ENCODE results near the gene SFXN3.

The SFXN3 gene

DNA sequence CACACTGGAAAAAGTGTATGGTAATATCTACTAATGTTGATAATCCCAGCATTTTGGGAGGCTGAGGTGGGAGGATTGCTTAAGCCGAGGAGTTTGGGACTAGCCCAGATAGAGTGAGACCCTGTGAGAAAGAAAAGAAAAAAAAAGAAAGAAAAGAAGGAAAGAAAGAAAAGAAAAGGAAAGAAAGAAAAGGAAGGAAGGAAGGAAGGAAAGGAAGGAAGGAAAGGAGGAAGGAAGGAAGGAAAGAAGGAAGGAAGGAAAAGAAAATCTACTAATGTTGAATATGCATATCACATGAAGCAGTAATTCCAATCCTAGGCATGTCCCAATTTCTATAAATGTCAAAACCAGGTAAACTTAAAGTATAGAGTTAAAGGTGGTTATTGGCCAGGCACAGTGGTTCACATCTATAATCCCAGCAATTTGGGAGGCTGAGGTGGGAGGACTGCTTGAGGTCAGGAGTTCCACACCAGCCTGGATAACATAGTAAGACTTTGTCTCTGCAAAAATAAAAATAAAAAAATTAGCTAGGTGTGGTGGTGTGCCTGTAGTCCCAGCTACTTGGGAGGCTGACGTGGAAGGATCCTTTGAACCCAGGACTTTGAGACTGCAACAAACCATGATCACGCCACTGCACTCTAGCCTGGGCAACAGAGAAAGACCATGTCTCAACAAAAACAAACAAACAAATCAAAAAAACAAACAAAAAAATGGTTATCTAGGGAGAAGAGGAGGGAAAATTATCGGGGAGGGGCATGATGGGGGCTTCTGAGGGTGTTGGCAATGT is 25.5 kb downstream of the SFXN3 start:
- DNase-seq (ENCODE audit: low read depth), result no peak

DNA sequence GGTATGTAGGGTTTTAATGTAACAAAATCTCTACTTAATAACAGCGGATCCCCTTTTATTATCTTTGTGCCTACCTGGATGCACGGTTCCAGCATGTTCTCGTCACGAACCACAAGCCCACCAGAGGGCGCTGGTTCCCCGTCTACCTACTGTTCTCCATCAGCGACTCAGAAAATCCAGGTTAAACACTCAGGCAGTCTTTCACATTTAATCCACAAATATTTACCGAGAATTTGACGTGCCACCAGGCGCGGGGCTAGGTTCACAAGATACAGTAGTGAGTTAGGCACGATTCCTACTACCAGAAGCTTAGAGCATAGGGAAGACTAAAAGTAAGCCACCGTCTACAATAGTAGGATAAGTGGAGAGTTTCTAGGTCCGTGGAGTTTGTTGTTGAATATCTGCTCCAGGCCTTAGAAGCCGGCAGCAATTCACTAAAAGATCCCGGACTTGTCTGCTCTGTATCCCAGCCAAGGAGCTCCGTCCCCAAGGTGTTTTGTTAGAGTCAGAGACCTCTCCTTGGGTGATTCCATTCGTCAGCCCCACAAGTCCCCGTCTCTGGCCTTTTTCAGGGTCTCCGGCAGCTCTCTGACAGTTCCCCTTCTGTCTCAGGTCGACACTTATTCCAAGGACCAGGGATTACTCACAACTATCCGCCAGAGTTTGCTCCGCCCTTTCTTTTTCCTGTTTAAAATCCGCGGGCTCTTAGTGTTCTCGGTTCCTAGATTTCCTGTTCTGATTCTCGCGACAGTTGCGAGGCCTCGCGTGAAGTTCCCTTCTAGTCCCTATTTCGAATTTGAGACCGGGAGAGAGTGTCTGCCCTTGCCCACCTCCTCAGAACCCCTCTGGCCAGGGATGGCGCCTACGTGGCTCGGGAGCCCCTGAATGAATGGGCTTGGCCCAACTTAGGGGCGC is 29.3 kb downstream of the SFXN3 start:
- DNase-seq (ENCODE audit: low read depth), result peak; percentile 81

DNA sequence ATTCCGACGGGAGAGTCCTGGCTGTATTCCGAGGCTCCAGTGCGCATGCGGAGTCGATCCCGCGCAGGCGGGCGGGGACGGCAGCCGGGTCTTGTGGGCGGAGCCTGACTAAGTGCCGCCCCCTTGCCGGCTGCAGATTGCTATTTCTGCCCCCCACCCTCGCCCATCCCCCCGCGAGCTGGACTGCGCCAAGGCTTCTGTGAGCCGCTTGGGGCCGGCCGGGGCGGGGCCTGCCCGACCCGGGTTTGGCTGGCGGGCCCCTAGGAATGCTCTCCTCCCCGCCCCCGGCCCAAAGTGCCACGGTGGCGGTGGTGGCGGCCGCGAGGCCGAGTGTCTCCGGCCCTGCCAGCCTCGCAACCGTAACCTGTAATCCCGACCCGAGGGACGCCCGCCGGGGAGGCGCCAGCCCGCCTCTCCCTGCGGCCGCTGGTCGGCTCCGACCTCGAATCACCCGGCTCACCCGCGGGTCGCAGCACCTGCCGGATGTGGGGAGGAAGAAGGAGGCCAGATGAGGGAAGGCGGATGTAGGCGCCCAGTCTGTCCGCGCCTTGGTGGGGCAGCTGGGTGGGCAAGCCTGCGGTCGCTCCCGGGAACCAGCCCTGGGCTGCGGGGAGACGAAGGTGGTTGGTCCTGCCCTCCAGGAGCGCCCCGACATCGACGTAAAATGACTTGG is 30.1 kb downstream of the SFXN3 start:
- peak; percentile 82 for DNase-seq (ENCODE audit: low read depth)

DNA sequence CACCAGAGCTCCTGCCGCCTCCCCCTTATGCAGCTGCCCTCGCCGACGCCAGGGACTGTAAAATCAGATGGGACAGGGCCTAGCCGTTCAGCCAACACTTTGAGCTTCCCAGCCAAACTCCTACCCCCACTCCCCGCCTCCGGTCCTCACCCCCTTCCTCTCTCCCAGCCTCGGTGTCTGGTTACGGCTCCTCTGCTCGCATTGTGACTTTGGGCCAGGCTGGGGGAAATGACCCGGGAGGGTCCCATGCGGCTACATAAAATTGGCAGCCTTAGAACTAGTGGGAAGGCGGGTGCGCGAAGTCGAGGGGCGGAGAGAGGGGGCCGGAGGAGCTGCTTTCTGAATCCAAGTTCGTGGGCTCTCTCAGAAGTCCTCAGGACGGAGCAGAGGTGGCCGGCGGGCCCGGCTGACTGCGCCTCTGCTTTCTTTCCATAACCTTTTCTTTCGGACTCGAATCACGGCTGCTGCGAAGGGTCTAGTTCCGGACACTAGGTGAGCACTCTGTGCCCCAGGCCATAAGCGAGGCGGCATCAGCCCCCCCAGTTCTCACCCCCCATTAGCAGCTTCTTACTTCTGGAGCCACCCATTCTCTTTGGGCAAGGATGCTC is 30.7 kb downstream of the SFXN3 start, which contains the start of gene KAZALD1:
TSS of gene KAZALD1 (plus strand) at position 366 of the 608 bp plus-strand sequence. CDS start 604 bp downstream, outside the sequence.
- no peak for DNase-seq (ENCODE audit: low read depth)

DNA sequence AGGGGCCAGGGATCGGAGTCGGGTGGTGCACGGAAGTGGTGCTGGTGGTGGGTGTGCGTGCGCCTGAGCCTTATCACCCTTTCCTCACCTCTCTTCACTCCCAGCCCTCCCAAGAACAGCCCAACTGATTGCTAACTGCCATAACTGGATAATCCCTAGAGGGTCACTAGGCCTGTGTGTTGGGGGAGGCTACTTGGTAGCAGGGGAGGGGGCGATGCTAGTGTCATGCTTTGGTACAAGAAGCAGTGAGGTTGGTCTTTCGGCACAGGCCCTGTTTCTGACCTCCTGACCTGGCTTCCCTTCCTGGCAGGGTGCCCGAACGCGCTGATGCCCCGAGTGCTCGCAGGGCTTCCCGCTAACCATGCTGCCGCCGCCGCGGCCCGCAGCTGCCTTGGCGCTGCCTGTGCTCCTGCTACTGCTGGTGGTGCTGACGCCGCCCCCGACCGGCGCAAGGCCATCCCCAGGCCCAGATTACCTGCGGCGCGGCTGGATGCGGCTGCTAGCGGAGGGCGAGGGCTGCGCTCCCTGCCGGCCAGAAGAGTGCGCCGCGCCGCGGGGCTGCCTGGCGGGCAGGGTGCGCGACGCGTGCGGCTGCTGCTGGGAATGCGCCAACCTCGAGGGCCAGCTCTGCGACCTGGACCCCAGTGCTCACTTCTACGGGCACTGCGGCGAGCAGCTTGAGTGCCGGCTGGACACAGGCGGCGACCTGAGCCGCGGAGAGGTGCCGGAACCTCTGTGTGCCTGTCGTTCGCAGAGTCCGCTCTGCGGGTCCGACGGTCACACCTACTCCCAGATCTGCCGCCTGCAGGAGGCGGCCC is 31.4 kb downstream of the SFXN3 start:
- peak; percentile 43 for DNase-seq (ENCODE audit: low read depth)

DNA sequence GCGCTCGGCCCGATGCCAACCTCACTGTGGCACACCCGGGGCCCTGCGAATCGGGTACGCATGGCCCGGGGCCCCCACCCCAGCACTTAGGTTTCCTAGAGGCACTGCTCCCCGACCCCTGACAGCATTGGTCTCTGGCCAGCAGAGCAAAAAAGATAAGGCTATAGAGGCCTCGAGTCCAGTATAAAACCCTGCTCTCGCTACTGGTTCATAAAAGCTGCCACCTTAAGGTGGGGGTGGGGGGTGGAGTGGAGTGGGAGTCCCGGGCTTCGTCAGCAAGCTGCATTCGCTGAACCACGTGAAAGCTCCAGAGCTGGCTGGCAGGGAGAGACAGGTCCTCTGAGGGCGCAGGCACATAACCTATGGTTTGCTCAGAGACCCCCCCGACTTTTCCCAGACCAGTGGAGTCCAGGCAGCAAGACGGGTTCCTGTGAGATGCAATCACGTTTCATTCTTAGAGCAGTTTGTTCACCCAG is 32.1 kb downstream of the SFXN3 start:
- DNase-seq (ENCODE audit: low read depth), result no peak

DNA sequence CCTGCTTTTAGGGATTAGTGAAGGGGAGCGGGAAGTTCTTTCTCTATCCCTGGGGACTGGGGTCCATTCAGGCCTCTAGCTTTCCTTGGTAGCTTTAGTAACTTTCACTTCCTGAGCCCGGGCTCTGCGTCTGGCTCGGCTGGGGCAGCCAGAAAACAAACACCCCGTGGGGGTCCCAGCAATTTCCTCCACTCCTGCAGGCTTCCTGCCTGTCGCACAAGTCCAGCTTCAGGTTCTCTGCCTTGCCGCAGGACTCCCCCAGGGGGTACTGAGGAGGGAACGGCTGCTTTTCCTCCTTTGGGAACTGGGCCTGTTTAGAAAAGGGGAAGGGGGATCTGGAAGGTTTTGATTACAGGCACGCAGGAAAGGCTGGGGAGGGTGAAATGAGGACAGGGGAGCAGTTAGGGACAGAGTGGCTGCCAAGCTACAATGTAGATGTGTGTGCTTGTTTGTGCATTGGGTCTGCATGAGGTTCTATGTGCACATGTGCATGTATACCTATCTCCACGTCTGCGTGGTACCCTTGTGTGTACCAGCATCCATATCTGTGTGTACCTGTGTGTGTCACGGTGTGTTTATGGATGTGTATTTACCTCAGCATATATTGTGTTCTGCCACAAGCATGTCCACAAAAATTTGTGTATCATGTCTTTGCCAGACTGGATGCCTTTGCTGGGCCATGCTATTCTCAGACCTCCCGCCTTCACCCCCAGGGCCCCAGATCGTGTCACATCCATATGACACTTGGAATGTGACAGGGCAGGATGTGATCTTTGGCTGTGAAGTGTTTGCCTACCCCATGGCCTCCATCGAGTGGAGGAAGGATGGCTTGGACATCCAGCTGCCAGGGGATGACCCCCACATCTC is 32.7 kb downstream of the SFXN3 start:
- DNase-seq (ENCODE audit: low read depth), result no peak

DNA sequence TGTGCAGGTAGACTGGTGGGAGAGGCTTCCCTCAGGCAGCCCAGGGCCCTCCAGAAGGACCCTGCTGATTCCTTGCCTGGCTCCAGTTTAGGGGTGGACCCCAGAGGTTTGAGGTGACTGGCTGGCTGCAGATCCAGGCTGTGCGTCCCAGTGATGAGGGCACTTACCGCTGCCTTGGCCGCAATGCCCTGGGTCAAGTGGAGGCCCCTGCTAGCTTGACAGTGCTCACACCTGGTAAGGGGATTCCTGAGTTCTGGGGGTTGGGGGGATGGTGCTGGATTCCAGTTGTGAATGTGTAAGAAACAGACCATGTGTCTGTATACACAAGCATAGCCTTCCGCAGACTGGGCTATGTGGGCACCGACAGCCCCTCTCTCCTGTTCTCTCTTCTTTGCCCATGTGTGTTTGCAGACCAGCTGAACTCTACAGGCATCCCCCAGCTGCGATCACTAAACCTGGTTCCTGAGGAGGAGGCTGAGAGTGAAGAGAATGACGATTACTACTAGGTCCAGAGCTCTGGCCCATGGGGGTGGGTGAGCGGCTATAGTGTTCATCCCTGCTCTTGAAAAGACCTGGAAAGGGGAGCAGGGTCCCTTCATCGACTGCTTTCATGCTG is 33.5 kb downstream of the SFXN3 start:
- DNase-seq (ENCODE audit: low read depth), result no peak

DNA sequence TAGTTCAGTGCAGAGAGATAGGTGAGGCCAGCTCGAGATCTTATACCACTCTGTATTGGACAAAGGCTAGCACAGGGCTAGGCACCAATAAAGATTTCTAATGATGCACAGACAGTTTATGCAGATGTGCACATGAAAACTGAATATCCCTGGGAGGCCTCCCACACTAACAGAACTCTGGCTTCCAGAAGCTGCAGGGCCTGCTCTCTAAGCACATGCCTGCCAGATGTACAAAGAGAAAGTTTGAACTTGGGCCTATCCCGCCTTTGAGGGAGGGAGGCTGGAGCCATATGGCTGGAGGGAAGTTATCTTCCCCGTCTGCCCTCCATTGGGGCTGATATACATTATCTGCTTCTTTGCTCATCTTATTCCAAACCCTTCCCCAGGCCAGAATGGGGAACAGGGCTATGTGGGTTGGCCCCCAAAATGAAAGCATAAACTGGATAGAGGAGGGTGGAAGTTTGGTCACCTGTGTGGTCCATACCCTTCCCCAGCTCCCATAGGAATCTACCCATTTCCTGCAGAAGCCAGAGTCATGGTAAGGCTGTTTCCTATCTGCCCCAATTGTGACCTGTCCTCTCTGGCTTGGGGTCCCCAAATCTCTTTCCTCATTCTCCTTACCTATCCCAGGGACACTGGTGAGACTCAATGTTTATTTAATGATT is 34.6 kb downstream of the SFXN3 start:
- no peak for DNase-seq (ENCODE audit: low read depth)

DNA sequence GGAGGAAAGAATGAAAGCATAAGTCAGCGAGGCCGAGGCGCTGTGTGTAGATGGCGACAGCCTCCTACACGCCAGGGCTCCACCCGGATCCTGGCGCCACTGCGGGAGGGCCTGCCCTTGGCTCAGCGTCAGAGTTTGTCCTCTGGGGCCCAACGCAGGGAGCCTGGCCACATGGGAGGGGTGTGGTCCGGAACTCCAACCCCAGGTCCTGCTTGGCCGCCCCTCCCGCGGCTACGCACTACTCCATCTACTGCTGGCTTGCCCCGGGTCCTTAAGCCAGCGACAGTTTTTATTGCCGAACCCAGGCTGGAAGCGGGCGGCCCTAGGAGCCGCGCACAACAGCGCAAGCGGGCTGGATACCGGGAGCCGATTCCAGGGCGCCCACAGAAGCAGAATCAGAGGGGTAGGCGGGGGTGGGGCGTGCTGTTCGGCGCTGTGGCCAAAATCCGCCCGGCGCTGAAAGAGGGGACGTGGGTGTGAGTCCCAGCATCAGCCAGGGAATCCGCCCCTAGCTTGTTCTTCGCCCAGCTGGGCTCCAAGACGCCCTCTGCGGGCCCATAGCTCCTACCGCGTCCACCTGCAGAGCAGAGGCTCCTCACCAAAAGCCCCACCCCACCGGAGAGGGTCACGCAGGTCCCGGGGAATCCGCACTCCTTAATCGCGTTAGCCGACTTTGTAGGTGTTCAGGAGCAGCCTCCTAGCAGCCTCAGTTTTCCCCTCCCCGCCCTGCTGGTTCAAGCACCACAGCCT is 35.3 kb downstream of the SFXN3 start:
- peak; percentile 19 for DNase-seq (ENCODE audit: low read depth)

DNA sequence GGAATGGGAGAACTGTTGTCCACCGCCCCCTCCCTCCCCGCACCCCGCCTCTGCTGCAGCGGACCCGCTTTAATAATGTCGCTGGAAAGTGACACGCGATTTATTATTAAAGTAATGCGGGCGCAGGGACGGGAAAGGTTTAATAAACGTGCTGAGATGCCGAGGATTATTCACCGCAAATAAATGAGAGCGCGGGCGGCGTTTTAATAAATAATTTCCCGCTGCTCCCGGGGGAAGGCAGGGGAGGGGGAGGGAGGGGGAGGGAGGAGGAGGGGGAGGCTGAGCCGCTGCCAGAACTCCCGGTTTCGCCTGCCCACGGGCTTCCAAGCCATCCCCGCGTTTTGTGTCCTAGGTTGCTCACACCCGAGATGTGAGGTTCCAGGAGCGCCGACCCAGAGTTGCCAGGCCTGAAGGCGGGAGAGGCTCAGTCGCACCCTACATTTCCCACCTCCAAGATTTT is 35.9 kb downstream of the SFXN3 start:
- no peak for DNase-seq (ENCODE audit: low read depth)

DNA sequence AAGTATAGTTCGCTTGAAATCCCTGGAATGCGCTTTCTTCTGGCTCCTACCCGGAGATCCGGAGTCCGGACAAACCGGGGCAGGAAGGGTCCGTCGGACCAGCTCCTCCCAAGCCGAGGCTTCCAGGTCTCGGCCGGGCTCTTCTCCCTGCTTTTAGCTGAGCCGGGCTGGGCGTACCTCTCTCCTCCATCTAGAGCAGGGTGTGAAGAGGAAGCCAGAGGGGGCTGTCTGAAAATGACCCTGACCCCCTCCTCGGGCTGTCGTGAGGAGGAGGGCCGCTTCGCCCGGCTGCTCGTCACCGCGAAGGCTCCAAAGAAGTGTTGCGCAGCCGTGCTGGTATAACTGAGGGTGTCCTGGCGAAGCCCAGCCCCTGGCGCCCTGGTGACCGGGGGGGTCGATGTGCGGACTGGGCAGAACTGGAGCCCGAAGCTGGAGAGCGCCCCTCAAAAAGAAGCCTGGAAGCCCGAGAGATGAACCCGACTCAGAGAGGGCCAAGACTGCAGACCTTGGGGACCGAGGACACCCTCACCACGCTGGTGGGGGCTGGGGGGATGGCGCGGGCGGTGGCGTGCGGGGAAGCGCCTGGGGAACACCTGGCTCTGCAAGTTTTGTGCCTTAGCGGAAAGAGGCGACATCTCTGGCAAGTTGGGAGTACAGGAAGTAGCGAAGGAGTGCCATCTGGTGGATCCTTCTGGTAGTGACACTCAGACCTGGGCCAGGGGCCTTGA is 36.5 kb downstream of the SFXN3 start:
- DNase-seq (ENCODE audit: low read depth), result peak; percentile 60

DNA sequence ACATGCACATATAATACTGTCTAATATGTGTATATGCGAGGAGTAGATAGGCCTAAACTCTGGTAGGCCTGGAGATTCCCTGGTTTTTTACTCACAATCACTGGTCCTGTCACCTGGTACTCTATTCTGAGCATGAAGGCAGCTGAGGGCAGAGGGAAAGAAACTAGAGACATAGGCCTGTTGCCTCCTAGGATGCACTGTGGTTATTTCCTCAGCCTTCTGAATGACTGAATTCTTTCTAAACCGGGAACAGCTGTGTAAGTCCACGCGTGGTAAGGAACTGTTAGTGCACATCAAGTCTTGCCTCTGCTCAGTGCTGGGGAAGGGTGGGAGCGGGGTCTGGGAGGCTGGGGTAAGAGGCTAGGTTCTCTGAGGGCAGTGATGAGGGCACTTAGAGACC is 38.4 kb downstream of the SFXN3 start:
- DNase-seq (ENCODE audit: low read depth), result no peak

DNA sequence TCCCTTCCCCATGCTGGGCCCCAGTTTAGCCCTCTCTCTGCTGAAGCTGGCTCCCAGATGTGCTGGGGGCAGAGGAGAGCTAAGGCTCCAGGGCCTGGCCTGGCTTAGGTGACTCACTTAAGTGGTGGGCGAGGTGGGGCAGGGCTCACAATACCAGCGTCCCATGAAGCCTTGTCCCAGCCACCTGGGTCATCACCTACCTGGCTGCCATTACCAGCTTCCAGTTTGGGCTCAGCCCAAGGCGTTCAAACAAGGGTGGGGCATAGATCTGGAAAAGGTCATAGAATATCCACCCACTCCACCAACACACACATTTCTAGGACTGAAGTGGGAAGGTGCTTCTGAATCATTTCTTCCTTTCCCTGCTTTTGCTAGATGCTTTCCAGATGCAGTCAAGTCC is 39.1 kb downstream of the SFXN3 start:
- no peak for DNase-seq (ENCODE audit: low read depth)

DNA sequence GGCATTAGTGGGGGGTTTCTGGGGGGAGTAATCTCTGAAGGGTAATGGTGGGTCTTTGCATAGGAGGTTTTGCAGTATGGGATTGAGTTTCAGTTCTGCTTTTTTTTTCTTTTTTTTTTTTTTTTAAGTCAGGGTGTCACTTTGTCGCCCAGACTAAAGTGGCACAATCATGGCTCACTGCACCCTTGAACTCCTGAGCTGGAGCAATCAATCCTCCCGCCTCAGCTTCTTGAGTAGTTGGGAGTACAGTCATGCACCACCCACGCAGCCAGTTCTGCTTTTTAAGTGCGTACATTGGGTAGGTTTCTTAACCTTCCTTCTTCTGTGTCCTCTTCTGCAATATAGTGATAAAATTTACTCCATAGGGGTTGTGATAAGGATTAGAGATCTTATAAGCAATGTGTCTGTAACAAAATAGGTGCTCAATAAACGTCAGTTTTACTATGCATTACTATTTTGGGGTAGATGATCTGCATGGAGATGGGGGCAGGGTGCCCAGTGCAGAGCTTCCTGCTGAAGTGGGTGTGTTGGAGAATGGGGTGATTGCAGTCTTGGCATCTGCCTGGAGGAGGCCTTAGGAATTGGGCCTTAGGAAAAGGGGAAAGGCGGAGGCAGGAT is 40.3 kb downstream of the SFXN3 start:
- no peak for DNase-seq (ENCODE audit: low read depth)

DNA sequence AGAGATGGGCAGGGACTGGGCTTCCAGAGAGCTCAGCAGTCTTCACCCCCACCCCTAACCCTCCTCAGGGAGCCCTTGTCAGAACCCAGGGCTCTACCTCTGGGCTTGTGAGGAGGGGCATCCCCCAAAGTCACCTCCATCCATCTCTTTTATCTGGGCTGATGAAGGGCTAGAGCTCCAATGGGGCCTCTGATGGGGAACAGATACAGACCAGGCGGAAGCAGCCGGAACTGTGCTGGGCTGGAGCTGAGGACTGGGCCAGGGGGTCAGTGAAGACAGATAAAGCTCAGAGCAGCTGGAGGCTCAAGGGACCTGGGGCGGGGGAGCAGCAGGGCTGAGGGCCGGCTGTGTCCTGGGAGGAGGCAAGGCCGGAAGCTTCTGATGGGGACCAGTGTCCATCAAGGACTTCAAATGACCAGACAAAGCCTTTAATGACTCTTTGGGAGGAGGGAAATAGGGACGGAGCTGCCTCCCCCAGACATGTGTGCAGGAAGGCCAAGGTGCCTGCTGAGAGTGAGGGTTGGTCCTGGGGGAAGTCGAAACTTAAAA is 40.9 kb downstream of the SFXN3 start:
- no peak for DNase-seq (ENCODE audit: low read depth)

DNA sequence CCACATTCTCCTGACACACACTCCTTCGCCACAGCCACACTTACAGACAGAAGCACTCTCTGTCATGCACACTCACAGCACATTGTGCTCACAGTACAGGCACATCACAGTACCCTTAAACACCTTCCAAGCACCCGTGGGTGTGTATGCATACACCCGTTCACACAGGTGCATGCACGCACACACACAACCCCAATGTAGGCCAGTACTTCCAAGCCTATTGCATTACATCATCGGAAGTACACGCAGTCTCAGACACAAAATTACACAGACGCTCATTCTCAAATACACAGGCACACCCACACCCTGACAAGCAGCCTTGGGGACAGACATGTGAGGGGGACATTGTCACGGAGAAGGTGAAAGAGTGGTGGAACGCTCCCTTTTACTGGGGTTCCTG is 41.9 kb downstream of the SFXN3 start:
- no peak for DNase-seq (ENCODE audit: low read depth)

All from activated T-helper 9 cell treated with anti-CD3 and anti-CD28 coated beads, Interleukin-2, amount 50 U/mL, for 16 hours (primary cell).